Measurements from ENCODE around the gene FAHD2A. TPM values are rescaled to one million over a fixed set of nuclear protein-coding genes. Genes with fewer than 3 reads are reported as not detected.

The FAHD2A gene
- total and polyA plus RNA-seq, 5 donors from 2014 or later = 9.1 to 24.1 (median 15.6) TPM

DNA sequence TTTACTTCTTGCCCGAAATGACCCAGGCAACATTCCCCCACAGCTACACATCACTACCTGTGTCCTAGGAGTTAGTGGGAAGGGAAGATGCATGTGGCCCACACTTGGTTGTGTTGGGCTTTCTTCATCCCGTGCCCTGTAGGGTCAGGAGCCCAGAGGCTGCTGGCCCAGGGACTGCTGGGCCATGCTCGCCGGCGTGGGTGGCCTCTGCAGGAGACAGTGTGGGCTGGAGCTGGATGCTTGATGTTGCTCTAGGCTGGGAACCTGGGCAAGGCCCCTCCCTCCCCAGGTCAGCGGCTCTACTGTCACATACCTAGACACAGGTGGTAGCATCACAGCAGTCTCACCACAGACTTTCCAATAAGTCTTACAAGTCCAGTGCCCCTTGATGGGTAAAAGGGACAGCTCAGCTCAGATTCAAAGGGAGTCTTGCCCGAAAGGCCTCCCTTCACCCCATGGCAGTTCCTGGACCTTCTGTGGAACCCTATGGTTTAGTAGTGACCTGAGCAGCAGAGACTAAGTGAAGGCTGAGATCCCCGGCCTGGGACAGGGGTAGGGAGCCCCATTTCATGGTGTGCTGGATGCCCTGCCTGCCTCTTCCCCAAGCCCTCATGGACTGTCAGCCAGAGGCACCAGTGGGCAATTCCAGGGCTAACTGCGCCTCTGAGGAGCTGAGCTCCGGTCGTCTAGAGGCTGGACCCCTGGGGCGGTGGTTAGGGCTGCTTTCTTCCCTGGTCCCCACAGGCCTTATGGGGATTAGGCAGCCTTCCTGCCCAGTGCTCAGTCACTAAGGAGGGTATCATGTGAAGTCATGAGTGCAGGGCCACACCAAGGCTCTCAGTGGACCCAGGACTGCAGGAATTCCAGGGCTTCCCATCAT, 45.4 kb upstream of the FAHD2A start:
- no peaks in the 10 kb centered on the region for H3K9me3 ChIP-seq (ENCODE audit: control insufficient read depth in 2 of 2, low read length in 2 of 2)
- Mint-ChIP-seq H3K27me3 (no peaks in the 10 kb centered on the region), H3K4me1 (no peaks in the 10 kb centered on the region), H3K4me3 (no peak overlapping the region), H3K36me3 (no peaks in the 10 kb centered on the region), H3K9me3 (no peaks in the 10 kb centered on the region), H3K27ac (no peak overlapping the region)
- H3K4me3 ChIP-seq (ENCODE audit: low read depth, low read length) = no peak overlapping the region
- no peaks in the 10 kb centered on the region for H3K36me3 ChIP-seq (ENCODE audit: control insufficient read depth, insufficient read depth, low read length)
- H3K27me3 ChIP-seq (ENCODE audit: control insufficient read depth, insufficient read depth, low read length) = peaks cover 2% of the 10 kb centered on the region
- no peaks in the 10 kb centered on the region for H3K4me1 ChIP-seq (ENCODE audit: control insufficient read depth, insufficient read depth, low read length, poor library complexity, severe bottlenecking)
- ATAC-seq (ENCODE audit: low read depth in 2 of 2) = no peak
- H3K27ac ChIP-seq (ENCODE audit: insufficient read depth, low read length, poor library complexity, severe bottlenecking) = no peak overlapping the region
- no peak for DNase-seq

DNA sequence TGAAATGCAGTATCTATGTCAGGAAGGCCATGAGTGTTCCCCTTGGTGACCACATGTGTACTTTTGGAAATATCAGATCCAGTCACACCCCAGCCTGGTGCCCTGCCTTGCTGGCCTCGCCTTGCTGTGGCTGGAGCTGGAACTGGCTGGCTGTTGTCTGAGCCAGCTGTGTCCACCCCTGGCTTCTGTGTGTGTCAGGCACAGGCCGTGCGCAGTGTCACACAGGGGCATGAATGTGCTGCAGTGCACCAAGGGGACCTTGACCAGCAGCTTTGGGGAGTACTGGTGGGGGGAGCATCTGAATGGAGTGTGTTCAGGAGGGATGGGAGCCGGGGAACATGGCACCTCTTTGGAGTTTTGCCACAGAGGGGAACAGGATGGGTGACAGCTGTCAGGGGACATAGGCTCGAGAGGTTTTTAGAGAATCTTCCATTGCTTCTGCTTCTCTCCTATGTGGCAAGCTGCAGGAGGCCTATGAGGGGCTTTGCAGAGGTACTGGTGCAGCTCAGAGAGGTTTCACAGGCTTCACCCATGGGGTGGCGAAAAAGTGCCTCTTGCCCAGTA, 44.7 kb upstream of the FAHD2A start:
- Histone ChIP-seq H3K27me3 (ENCODE audit: control insufficient read depth, insufficient read depth, low read length) (peaks cover 2% of the 10 kb centered on the region), H3K9me3 (ENCODE audit: control insufficient read depth in 2 of 2, low read length in 2 of 2) (no peaks in the 10 kb centered on the region), H3K4me1 (ENCODE audit: control insufficient read depth, insufficient read depth, low read length, poor library complexity, severe bottlenecking) (no peaks in the 10 kb centered on the region), H3K36me3 (ENCODE audit: control insufficient read depth, insufficient read depth, low read length) (no peaks in the 10 kb centered on the region), H3K27ac (ENCODE audit: insufficient read depth, low read length, poor library complexity, severe bottlenecking) (no peak overlapping the region), H3K4me3 (ENCODE audit: low read depth, low read length) (no peak overlapping the region)
- H3K36me3 Mint-ChIP-seq = no peaks in the 10 kb centered on the region
- ATAC-seq (ENCODE audit: low read depth in 2 of 2) = no peak
- no peak overlapping the region for H3K4me3 Mint-ChIP-seq
- no peak for DNase-seq
- no peaks in the 10 kb centered on the region for H3K9me3 Mint-ChIP-seq
- no peaks in the 10 kb centered on the region for H3K4me1 Mint-ChIP-seq
- no peak overlapping the region for H3K27ac Mint-ChIP-seq
- H3K27me3 Mint-ChIP-seq = no peaks in the 10 kb centered on the region

DNA sequence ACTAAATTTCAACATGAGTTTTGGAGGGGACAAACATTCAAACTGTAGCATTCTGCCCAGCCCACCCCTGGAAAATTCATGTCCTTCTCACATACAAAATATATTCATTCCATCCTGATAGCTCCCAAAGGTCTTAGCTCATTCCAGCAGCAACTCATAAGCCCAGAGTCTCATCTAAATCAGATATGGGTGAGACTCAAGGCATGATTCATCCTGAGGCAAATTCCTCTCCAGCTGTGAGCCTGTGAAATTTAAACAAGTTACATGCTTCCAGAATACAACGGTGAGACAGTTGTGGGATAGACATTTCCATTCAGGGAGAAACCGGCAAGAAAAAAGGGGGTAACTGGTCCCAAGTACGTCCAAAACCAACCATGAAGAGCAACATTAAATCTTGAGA, 43.5 kb upstream of the FAHD2A start:
- no peak overlapping the region for H3K27ac Mint-ChIP-seq
- Histone ChIP-seq H3K4me1 (ENCODE audit: control insufficient read depth, insufficient read depth, low read length, poor library complexity, severe bottlenecking) (no peaks in the 10 kb centered on the region), H3K27me3 (ENCODE audit: control insufficient read depth, insufficient read depth, low read length) (peaks cover 2% of the 10 kb centered on the region), H3K4me3 (ENCODE audit: low read depth, low read length) (no peak overlapping the region), H3K27ac (ENCODE audit: insufficient read depth, low read length, poor library complexity, severe bottlenecking) (no peak overlapping the region), H3K9me3 (ENCODE audit: control insufficient read depth in 2 of 2, low read length in 2 of 2) (no peaks in the 10 kb centered on the region), H3K36me3 (ENCODE audit: control insufficient read depth, insufficient read depth, low read length) (no peaks in the 10 kb centered on the region)
- no peak overlapping the region for H3K4me3 Mint-ChIP-seq
- H3K27me3 Mint-ChIP-seq = peaks cover 6% of the 10 kb centered on the region
- no peak for ATAC-seq (ENCODE audit: low read depth in 2 of 2)
- no peaks in the 10 kb centered on the region for H3K36me3 Mint-ChIP-seq
- H3K9me3 Mint-ChIP-seq = no peaks in the 10 kb centered on the region
- H3K4me1 Mint-ChIP-seq = no peaks in the 10 kb centered on the region
- DNase-seq = no peak

DNA sequence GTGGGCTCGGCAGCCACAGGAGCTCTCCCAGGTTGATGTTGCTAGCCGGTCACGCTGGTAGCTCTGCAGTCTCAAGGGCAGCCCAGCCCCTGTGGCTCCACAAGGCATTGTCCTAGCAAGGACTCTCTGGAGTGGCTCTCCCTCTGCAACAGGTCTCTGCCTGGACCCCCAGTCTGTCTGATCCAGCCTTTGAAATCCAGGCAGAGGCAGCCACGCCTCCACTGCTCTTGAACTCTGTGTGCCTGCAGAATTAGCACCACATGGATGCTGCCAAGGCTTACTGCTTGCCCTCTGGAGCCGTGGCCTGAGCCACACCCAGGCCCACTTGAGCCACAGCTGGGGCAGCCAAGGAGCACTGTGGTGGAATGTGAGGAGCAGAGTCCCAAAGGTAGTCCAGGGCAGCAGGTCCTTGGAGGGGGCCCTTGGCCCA, 43.0 kb upstream of the FAHD2A start:
- Mint-ChIP-seq H3K27me3 (peaks cover 6% of the 10 kb centered on the region), H3K27ac (no peak overlapping the region), H3K4me1 (no peaks in the 10 kb centered on the region), H3K36me3 (no peaks in the 10 kb centered on the region), H3K4me3 (no peak overlapping the region), H3K9me3 (no peaks in the 10 kb centered on the region)
- no peaks in the 10 kb centered on the region for H3K4me1 ChIP-seq (ENCODE audit: control insufficient read depth, insufficient read depth, low read length, poor library complexity, severe bottlenecking)
- no peaks in the 10 kb centered on the region for H3K9me3 ChIP-seq (ENCODE audit: control insufficient read depth in 2 of 2, low read length in 2 of 2)
- H3K36me3 ChIP-seq (ENCODE audit: control insufficient read depth, insufficient read depth, low read length) = no peaks in the 10 kb centered on the region
- H3K27me3 ChIP-seq (ENCODE audit: control insufficient read depth, insufficient read depth, low read length) = peaks cover 2% of the 10 kb centered on the region
- DNase-seq = no peak
- ATAC-seq (ENCODE audit: low read depth in 2 of 2) = peak in 1 of 2 donors; percentile 18
- H3K27ac ChIP-seq (ENCODE audit: insufficient read depth, low read length, poor library complexity, severe bottlenecking) = no peak overlapping the region
- H3K4me3 ChIP-seq (ENCODE audit: low read depth, low read length) = no peak overlapping the region

DNA sequence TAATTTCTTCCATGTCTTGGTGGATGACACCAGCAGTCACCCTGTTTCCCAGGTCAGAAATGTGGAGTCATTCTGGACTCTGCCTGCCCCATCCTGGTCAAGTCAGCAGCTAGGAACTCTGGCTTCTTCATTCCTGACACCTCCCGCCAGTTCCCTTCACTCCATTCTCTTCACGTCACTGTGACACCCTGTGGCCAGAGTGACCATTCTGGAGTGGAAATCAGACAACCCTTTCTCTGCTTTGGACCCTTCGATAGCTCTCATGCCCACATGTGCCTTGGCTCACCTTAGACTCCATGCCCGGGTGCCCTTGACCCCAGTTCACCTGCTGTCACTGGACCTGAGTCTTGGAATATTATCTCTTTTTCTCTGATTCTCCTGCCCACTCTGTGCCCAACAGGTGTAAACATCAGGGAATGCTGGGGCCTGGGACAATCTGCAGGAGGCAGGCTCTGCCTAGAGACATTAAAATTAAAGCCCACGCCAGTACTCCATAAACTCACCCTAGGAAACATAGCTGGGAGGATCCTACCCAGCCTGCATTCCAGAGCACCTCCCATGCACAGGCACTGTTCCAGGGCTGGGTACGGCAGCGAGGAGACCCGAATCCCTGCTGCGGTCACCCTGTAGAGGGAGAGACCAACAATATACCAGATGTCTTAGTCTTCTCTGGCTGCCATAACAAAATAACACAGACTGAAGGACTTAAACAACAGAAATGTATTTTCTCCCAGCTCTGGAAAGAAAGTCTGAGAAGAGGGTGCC, 41.1 kb upstream of the FAHD2A start:
- Mint-ChIP-seq H3K36me3 (no peaks in the 10 kb centered on the region), H3K27ac (no peak overlapping the region), H3K4me3 (no peak overlapping the region), H3K27me3 (peaks cover 6% of the 10 kb centered on the region), H3K9me3 (no peaks in the 10 kb centered on the region), H3K4me1 (no peaks in the 10 kb centered on the region)
- Histone ChIP-seq H3K4me1 (ENCODE audit: control insufficient read depth, insufficient read depth, low read length, poor library complexity, severe bottlenecking) (no peaks in the 10 kb centered on the region), H3K36me3 (ENCODE audit: control insufficient read depth, insufficient read depth, low read length) (no peaks in the 10 kb centered on the region), H3K4me3 (ENCODE audit: low read depth, low read length) (no peak overlapping the region), H3K27me3 (ENCODE audit: control insufficient read depth, insufficient read depth, low read length) (peaks cover 2% of the 10 kb centered on the region), H3K27ac (ENCODE audit: insufficient read depth, low read length, poor library complexity, severe bottlenecking) (no peak overlapping the region), H3K9me3 (ENCODE audit: control insufficient read depth in 2 of 2, low read length in 2 of 2) (no peaks in the 10 kb centered on the region)
- ATAC-seq (ENCODE audit: low read depth in 2 of 2) (no peak), DNase-seq (no peak)

DNA sequence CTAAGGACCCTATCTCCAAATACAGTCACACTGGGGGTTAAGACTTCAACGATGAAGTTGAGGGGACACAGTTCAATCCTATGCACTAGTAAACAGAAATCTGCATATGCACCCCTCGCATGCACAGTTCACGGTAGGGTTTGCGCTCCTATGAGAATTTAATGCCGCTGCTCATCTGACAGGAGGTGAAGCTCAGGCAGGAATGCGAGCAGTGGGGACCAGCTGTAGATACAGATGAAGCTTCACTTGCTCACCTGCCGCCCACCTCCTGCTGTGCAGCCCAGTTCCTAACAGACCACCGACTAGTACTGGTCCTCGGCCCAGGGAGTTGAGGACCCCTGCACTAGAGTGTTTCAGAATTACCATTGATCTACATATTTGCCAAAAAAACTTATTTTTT, 40.0 kb upstream of the FAHD2A start:
- H3K27me3 ChIP-seq (ENCODE audit: control insufficient read depth, insufficient read depth, low read length) = no peaks in the 10 kb centered on the region
- Mint-ChIP-seq H3K27me3 (peaks cover 6% of the 10 kb centered on the region), H3K9me3 (no peaks in the 10 kb centered on the region), H3K27ac (no peak overlapping the region), H3K4me1 (no peaks in the 10 kb centered on the region), H3K36me3 (no peaks in the 10 kb centered on the region), H3K4me3 (no peak overlapping the region)
- no peak for DNase-seq
- no peaks in the 10 kb centered on the region for H3K9me3 ChIP-seq (ENCODE audit: control insufficient read depth in 2 of 2, low read length in 2 of 2)
- H3K4me1 ChIP-seq (ENCODE audit: control insufficient read depth, insufficient read depth, low read length, poor library complexity, severe bottlenecking) = no peaks in the 10 kb centered on the region
- no peak overlapping the region for H3K4me3 ChIP-seq (ENCODE audit: low read depth, low read length)
- H3K27ac ChIP-seq (ENCODE audit: insufficient read depth, low read length, poor library complexity, severe bottlenecking) = no peak overlapping the region
- no peaks in the 10 kb centered on the region for H3K36me3 ChIP-seq (ENCODE audit: control insufficient read depth, insufficient read depth, low read length)
- ATAC-seq (ENCODE audit: low read depth in 2 of 2) = no peak

DNA sequence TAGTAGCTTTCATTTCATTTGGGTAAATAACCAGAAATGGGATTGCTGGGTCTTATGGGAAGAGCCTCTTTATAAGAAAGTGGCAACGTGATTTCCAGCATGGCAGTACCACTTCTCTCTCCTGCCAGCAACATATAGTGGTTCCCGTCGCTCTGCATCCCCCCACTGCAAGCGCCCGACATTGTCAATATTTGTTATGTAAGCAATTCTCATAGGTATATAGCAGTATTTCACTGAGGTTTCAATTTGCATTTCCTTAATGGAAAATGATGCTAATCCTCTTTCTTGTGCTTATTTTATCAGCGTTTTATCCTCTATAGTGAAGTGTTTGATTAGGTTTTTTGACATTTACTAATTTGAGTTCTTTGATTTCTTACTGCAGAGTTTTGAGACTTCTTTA, 36.0 kb upstream of the FAHD2A start:
- no peak overlapping the region for H3K27ac Mint-ChIP-seq
- Histone ChIP-seq H3K27ac (ENCODE audit: insufficient read depth, low read length, poor library complexity, severe bottlenecking) (no peak overlapping the region), H3K36me3 (ENCODE audit: control insufficient read depth, insufficient read depth, low read length) (no peaks in the 10 kb centered on the region), H3K27me3 (ENCODE audit: control insufficient read depth, insufficient read depth, low read length) (no peaks in the 10 kb centered on the region), H3K4me3 (ENCODE audit: low read depth, low read length) (no peak overlapping the region), H3K4me1 (ENCODE audit: control insufficient read depth, insufficient read depth, low read length, poor library complexity, severe bottlenecking) (no peaks in the 10 kb centered on the region), H3K9me3 (ENCODE audit: control insufficient read depth in 2 of 2, low read length in 2 of 2) (no peaks in the 10 kb centered on the region)
- H3K9me3 Mint-ChIP-seq = peaks cover 0 to 7% (median 0%) of the 10 kb centered on the region in 7 donors
- peaks cover 20% of the 10 kb centered on the region for H3K27me3 Mint-ChIP-seq
- DNase-seq (no peak), ATAC-seq (ENCODE audit: low read depth in 2 of 2) (no peak)
- H3K4me1 Mint-ChIP-seq = no peaks in the 10 kb centered on the region
- H3K36me3 Mint-ChIP-seq = no peaks in the 10 kb centered on the region
- H3K4me3 Mint-ChIP-seq = no peak overlapping the region
